ENCODE measurements around the gene JAK3. TPM values are rescaled to one million over a fixed set of nuclear protein-coding genes. Genes with fewer than 3 reads are reported as not detected.

The JAK3 gene
- total and polyA plus RNA-seq, 2 of the 13 experiments (the other 11 are each of a cell fraction or from before 2014, with no cell fraction given): 3.4 to 18.6 TPM

- TF ChIP-seq ZBTB49 (CRISPR knock-in tag; IDR thresholded peaks at IDR 0.05; ENCODE audit: borderline replicate concordance) (peak; percentile 80; the same call in 1 of the 2 replicates), ATF6 (CRISPR knock-in tag; conservative IDR thresholded peaks at IDR 0.05) (0 out of 2 replicates have a peak, but pooled peaks have one; percentile 66), ZSCAN29 (CRISPR knock-in tag; conservative IDR thresholded peaks at IDR 0.05) (no peak), JDP2 (CRISPR knock-in tag; IDR thresholded peaks at IDR 0.05; ENCODE audit: borderline replicate concordance) (no peak; the same call in 1 of the 2 replicates), TMF1 (CRISPR knock-in tag; IDR thresholded peaks at IDR 0.05; ENCODE audit: low read depth) (peak; percentile 61; the same call in 1 of the 2 replicates), ZNF331 (CRISPR knock-in tag; IDR thresholded peaks at IDR 0.05) (peak; percentile 14; the same call in 1 of the 2 replicates), MAX (IDR thresholded peaks at IDR 0.05) (no peak), CREB3 (CRISPR knock-in tag; IDR thresholded peaks at IDR 0.05) (0 out of 2 replicates have a peak, but pooled peaks have one; percentile 50), BRCA1 (CRISPR knock-in tag; IDR thresholded peaks at IDR 0.05) (peak; percentile 70; the same call in 1 of the 2 replicates), CEBPG (CRISPR knock-in tag; IDR thresholded peaks at IDR 0.05) (no peak), ETV5 (CRISPR knock-in tag; IDR thresholded peaks at IDR 0.05; ENCODE audit: borderline replicate concordance) (0 out of 2 replicates have a peak, but pooled peaks have one; percentile 15), PPARG (CRISPR knock-in tag; conservative IDR thresholded peaks at IDR 0.05) (0 out of 2 replicates have a peak, but pooled peaks have one; percentile 28), TSC22D2 (CRISPR knock-in tag; IDR thresholded peaks at IDR 0.05; ENCODE audit: borderline replicate concordance) (peak; percentile 84; the same call in 1 of the 2 replicates)
- TF ChIP-seq, protein P1, sequence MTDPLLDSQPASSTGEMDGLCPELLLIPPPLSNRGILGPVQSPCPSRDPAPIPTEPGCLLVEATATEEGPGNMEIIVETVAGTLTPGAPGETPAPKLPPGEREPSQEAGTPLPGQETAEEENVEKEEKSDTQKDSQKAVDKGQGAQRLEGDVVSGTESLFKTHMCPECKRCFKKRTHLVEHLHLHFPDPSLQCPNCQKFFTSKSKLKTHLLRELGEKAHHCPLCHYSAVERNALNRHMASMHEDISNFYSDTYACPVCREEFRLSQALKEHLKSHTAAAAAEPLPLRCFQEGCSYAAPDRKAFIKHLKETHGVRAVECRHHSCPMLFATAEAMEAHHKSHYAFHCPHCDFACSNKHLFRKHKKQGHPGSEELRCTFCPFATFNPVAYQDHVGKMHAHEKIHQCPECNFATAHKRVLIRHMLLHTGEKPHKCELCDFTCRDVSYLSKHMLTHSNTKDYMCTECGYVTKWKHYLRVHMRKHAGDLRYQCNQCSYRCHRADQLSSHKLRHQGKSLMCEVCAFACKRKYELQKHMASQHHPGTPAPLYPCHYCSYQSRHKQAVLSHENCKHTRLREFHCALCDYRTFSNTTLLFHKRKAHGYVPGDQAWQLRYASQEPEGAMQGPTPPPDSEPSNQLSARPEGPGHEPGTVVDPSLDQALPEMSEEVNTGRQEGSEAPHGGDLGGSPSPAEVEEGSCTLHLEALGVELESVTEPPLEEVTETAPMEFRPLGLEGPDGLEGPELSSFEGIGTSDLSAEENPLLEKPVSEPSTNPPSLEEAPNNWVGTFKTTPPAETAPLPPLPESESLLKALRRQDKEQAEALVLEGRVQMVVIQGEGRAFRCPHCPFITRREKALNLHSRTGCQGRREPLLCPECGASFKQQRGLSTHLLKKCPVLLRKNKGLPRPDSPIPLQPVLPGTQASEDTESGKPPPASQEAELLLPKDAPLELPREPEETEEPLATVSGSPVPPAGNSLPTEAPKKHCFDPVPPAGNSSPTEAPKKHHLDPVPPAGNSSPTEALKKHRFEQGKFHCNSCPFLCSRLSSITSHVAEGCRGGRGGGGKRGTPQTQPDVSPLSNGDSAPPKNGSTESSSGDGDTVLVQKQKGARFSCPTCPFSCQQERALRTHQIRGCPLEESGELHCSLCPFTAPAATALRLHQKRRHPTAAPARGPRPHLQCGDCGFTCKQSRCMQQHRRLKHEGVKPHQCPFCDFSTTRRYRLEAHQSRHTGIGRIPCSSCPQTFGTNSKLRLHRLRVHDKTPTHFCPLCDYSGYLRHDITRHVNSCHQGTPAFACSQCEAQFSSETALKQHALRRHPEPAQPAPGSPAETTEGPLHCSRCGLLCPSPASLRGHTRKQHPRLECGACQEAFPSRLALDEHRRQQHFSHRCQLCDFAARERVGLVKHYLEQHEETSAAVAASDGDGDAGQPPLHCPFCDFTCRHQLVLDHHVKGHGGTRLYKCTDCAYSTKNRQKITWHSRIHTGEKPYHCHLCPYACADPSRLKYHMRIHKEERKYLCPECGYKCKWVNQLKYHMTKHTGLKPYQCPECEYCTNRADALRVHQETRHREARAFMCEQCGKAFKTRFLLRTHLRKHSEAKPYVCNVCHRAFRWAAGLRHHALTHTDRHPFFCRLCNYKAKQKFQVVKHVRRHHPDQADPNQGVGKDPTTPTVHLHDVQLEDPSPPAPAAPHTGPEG (CRISPR knock-in tag; IDR thresholded peaks at IDR 0.05): 0 out of 2 replicates have a peak, but pooled peaks have one; percentile 59
- TF ChIP-seq, protein P2, sequence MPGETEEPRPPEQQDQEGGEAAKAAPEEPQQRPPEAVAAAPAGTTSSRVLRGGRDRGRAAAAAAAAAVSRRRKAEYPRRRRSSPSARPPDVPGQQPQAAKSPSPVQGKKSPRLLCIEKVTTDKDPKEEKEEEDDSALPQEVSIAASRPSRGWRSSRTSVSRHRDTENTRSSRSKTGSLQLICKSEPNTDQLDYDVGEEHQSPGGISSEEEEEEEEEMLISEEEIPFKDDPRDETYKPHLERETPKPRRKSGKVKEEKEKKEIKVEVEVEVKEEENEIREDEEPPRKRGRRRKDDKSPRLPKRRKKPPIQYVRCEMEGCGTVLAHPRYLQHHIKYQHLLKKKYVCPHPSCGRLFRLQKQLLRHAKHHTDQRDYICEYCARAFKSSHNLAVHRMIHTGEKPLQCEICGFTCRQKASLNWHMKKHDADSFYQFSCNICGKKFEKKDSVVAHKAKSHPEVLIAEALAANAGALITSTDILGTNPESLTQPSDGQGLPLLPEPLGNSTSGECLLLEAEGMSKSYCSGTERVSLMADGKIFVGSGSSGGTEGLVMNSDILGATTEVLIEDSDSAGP (CRISPR knock-in tag; IDR thresholded peaks at IDR 0.05; ENCODE audit: borderline replicate concordance): no peak
Measured at GRCh38 chr19:17889609-17890214, 41.9 kb upstream of the JAK3 start (continued).
